ENCODE measurements around the gene SYT11. TPM values are rescaled to one million over a fixed set of nuclear protein-coding genes. Genes with fewer than 3 reads are reported as not detected.

Gene SYT11
- total RNA-seq, 1 donor from 2014 or later: 22.3 TPM

- Mint-ChIP-seq H3K9me3 (ENCODE audit: unreplicated experiment) (no peaks in the 10 kb centered on the region), H3K4me1 (ENCODE audit: low read depth, unreplicated experiment) (peaks cover 9% of the 10 kb centered on the region), H3K36me3 (ENCODE audit: low read depth, unreplicated experiment) (no peaks in the 10 kb centered on the region), H3K27me3 (ENCODE audit: low read depth, unreplicated experiment) (no peaks in the 10 kb centered on the region), H3K4me3 (ENCODE audit: unreplicated experiment) (no peak overlapping the region), H3K27ac (ENCODE audit: unreplicated experiment) (no peak overlapping the region)
- Histone ChIP-seq H4K20me1 (ENCODE audit: insufficient read depth, low read length) (no peaks in the 10 kb centered on the region), H3K79me2 (ENCODE audit: insufficient read depth, low read length) (peaks cover 12% of the 10 kb centered on the region), H3K4me1 (ENCODE audit: insufficient read depth, low read length) (peaks cover 14% of the 10 kb centered on the region), H2AFZ (ENCODE audit: low read depth, low read length) (no peak overlapping the region), H3K27me3 (ENCODE audit: insufficient read depth, low read length) (no peaks in the 10 kb centered on the region), H3K9ac (ENCODE audit: low read length) (no peak overlapping the region), H3K9me3 (ENCODE audit: insufficient read depth, low read depth, low read length) (no peaks in the 10 kb centered on the region), H3K4me2 (ENCODE audit: low read length) (no peak overlapping the region), H3K27ac (ENCODE audit: low read depth, low read length) (no peak overlapping the region), H3K4me3 (ENCODE audit: insufficient read depth, low read depth, low read length) (no peak overlapping the region), H3K36me3 (ENCODE audit: insufficient read depth, low read length) (no peaks in the 10 kb centered on the region)
- TF ChIP-seq, protein P1, sequence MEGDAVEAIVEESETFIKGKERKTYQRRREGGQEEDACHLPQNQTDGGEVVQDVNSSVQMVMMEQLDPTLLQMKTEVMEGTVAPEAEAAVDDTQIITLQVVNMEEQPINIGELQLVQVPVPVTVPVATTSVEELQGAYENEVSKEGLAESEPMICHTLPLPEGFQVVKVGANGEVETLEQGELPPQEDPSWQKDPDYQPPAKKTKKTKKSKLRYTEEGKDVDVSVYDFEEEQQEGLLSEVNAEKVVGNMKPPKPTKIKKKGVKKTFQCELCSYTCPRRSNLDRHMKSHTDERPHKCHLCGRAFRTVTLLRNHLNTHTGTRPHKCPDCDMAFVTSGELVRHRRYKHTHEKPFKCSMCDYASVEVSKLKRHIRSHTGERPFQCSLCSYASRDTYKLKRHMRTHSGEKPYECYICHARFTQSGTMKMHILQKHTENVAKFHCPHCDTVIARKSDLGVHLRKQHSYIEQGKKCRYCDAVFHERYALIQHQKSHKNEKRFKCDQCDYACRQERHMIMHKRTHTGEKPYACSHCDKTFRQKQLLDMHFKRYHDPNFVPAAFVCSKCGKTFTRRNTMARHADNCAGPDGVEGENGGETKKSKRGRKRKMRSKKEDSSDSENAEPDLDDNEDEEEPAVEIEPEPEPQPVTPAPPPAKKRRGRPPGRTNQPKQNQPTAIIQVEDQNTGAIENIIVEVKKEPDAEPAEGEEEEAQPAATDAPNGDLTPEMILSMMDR (IDR thresholded peaks at IDR 0.05; ENCODE audit: insufficient read depth, low read depth, low read length): no peak
- TF ChIP-seq EZH2 (IDR thresholded peaks at IDR 0.05; ENCODE audit: insufficient read depth, low read length): no peak
- DNase-seq (ENCODE audit: low read depth) (no peak), FAIRE-seq (no peak)
Measured at GRCh38 chr1:155861896-155862295, 2.5 kb downstream of the SYT11 start.

- H3K4me1 Mint-ChIP-seq (ENCODE audit: low read depth, unreplicated experiment): peaks cover 5% of the 10 kb centered on the region
- H3K4me3 ChIP-seq (ENCODE audit: insufficient read depth, low read depth, low read length): no peak overlapping the region
- peaks cover 13% of the 10 kb centered on the region for H3K79me2 ChIP-seq (ENCODE audit: insufficient read depth, low read length)
- H3K27me3 Mint-ChIP-seq (ENCODE audit: low read depth, unreplicated experiment): no peaks in the 10 kb centered on the region
- H2AFZ ChIP-seq (ENCODE audit: low read depth, low read length): no peak overlapping the region
- no peaks in the 10 kb centered on the region for H3K36me3 ChIP-seq (ENCODE audit: insufficient read depth, low read length)
- peak overlapping the region; percentile 12 for H3K27ac Mint-ChIP-seq (ENCODE audit: unreplicated experiment)
- peaks cover 9% of the 10 kb centered on the region for H3K36me3 Mint-ChIP-seq (ENCODE audit: low read depth, unreplicated experiment)
- no peak overlapping the region for H3K4me2 ChIP-seq (ENCODE audit: low read length)
- no peak overlapping the region for H3K4me3 Mint-ChIP-seq (ENCODE audit: unreplicated experiment)
- H3K27ac ChIP-seq (ENCODE audit: low read depth, low read length): no peak overlapping the region
- DNase-seq (ENCODE audit: low read depth) (peak; percentile 24), FAIRE-seq (no peak)
- no peaks in the 10 kb centered on the region for H3K9me3 Mint-ChIP-seq (ENCODE audit: unreplicated experiment)
- no peaks in the 10 kb centered on the region for H3K27me3 ChIP-seq (ENCODE audit: insufficient read depth, low read length)
- peaks cover 14% of the 10 kb centered on the region for H3K4me1 ChIP-seq (ENCODE audit: insufficient read depth, low read length)
- TF ChIP-seq, protein P1 (IDR thresholded peaks at IDR 0.05; ENCODE audit: insufficient read depth, low read depth, low read length): no peak
- TF ChIP-seq EZH2 (IDR thresholded peaks at IDR 0.05; ENCODE audit: insufficient read depth, low read length): no peak
- no peaks in the 10 kb centered on the region for H4K20me1 ChIP-seq (ENCODE audit: insufficient read depth, low read length)
- H3K9me3 ChIP-seq (ENCODE audit: insufficient read depth, low read depth, low read length): no peaks in the 10 kb centered on the region
- no peak overlapping the region for H3K9ac ChIP-seq (ENCODE audit: low read length)
Measured at GRCh38 chr1:155864393-155864792, 5.0 kb downstream of the SYT11 start.

DNA sequence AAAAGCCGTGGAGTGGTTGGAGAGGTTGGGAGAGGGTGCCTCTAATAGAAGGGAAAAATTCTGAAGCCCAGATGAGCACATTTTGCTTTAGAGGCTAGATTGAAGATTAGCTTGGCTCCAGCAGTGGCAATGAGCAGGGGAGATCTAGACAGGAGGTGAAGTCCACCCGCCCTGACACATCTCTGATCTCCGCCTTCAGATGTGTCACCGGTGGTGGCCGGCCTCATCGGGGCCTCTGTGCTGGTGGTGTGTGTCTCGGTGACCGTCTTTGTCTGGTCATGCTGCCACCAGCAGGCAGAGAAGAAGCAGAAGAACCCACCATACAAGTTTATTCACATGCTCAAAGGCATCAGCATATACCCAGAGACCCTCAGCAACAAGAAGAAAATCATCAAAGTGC, 8.4 kb downstream of the SYT11 start:
- Mint-ChIP-seq H3K36me3 (ENCODE audit: low read depth, unreplicated experiment) (peaks cover 20% of the 10 kb centered on the region), H3K27ac (ENCODE audit: unreplicated experiment) (no peak overlapping the region), H3K4me1 (ENCODE audit: low read depth, unreplicated experiment) (peaks cover 6% of the 10 kb centered on the region), H3K9me3 (ENCODE audit: unreplicated experiment) (peaks cover 1% of the 10 kb centered on the region), H3K4me3 (ENCODE audit: unreplicated experiment) (no peak overlapping the region), H3K27me3 (ENCODE audit: low read depth, unreplicated experiment) (no peaks in the 10 kb centered on the region)
- Histone ChIP-seq H3K4me2 (ENCODE audit: low read length) (no peak overlapping the region), H2AFZ (ENCODE audit: low read depth, low read length) (no peak overlapping the region), H3K36me3 (ENCODE audit: insufficient read depth, low read length) (no peaks in the 10 kb centered on the region), H3K9ac (ENCODE audit: low read length) (no peak overlapping the region), H3K27me3 (ENCODE audit: insufficient read depth, low read length) (no peaks in the 10 kb centered on the region), H3K4me3 (ENCODE audit: insufficient read depth, low read depth, low read length) (no peak overlapping the region), H3K9me3 (ENCODE audit: insufficient read depth, low read depth, low read length) (no peaks in the 10 kb centered on the region), H3K4me1 (ENCODE audit: insufficient read depth, low read length) (no peaks in the 10 kb centered on the region), H3K79me2 (ENCODE audit: insufficient read depth, low read length) (peaks cover 7% of the 10 kb centered on the region), H4K20me1 (ENCODE audit: insufficient read depth, low read length) (no peaks in the 10 kb centered on the region), H3K27ac (ENCODE audit: low read depth, low read length) (no peak overlapping the region)
- DNase-seq (ENCODE audit: low read depth): no peak
- no peak for FAIRE-seq
- TF ChIP-seq, protein P1 (IDR thresholded peaks at IDR 0.05; ENCODE audit: insufficient read depth, low read depth, low read length): no peak
- TF ChIP-seq EZH2 (IDR thresholded peaks at IDR 0.05; ENCODE audit: insufficient read depth, low read length): no peak

Data from astrocyte (in vitro differentiated cells and primary cell).